Measurements from ENCODE around the gene KPNA6. TPM values are rescaled to one million over a fixed set of nuclear protein-coding genes. Genes with fewer than 3 reads are reported as not detected.
"Not testable (repeated sequence)": the region's sequence is repeated elsewhere in the genome, so short reads cannot be mapped to it uniquely, and the experiment has no call there.

Gene KPNA6
- 10 to 100 TPM; 61.8 to 77.1 TPM for total RNA-seq

DNA sequence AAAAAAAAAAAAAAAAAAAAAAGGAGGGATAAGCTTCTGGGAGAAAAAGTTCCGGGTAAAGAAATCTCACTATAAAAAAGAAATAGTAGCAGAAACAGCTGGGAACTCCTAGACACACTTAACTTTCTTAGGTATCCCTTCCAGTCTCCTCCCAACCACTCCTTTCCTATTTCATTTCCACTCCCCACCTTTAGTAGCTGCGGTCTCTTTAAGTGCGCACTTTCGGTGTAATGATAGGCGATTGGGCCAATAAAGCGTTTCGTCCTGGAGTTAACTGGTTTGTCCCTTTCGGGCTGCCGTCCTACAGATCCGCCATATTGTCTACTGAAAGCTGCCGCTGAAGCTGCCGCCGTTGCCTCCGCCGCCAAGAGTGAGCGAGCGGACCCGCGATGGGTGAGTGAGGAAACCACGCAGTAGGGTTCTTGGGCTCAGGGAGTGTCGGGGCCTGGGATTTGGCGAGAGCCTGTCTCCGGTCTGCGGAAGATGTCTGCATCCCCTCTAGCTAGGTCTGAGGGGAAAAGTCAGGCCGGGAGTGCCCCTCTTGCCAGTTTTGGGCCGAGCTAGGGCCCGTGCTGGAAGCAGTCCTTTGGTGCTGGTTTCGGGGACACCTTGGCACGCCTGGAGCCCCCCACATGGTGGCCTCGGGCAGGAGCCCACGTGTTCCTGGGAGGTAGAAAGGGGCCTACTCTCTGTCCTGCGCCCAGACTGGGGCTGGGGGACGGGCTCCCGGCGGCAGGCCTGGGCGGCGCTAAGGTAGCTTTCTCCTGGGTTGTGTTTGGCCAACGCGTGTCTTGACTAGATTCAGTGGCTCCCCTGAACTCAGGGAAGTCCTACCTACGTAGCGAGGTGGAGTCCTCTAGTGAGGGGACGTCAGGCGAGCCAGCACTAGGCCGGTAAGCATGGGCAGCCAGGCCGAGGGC lies at the start of gene KPNA6:
Gene KPNA6, plus strand, starts transcription at position 315 of the 920 bp plus-strand sequence. Its CDS starts 75 bp downstream, at position 390.
- ATAC-seq (replicated peaks): peak; percentile 83
- Mint-ChIP-seq H3K27ac (peak within 1 kb of the TSS; percentile 98), H3K27me3 (no peaks in the 10 kb centered on the region), H3K4me1 (peaks cover 29% of the 10 kb centered on the region), H3K4me3 (peak within 1 kb of the TSS; percentile 96), H3K36me3 (ENCODE audit: low read depth) (peaks cover 33% of the 10 kb centered on the region), H3K9me3 (no peaks in the 10 kb centered on the region)

GRCh38 chr1:32060914-32061313 lies 46.9 kb upstream of the KPNA6 start:
- Mint-ChIP-seq H3K4me1 (no peaks in the 10 kb centered on the region), H3K27me3 (no peaks in the 10 kb centered on the region), H3K9me3 (no peaks in the 10 kb centered on the region), H3K27ac (peak overlapping the region; percentile 62), H3K4me3 (no peak overlapping the region), H3K36me3 (ENCODE audit: low read depth) (peaks cover 67% of the 10 kb centered on the region)
- ATAC-seq (replicated peaks): no peak

DNA sequence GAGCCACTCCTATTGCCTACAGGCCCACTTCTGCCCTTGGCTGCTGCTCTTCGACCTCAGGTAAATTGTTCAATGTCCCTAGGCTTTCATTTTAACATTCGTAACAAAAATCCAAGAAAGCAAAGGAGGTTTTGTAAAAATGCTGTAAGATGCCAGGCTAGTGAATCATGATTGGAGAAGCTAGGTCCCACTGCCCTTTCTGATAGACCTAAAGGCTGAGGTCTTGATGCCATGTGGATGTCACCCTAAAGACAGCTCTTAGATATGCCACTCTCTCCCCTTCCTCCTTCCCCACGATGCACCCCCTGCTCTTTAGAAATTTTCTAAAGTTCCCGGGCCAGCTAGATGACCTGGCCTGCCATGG lies 45.0 kb upstream of the KPNA6 start:
- peak overlapping the region; percentile 16 for H3K27ac Mint-ChIP-seq

DNA sequence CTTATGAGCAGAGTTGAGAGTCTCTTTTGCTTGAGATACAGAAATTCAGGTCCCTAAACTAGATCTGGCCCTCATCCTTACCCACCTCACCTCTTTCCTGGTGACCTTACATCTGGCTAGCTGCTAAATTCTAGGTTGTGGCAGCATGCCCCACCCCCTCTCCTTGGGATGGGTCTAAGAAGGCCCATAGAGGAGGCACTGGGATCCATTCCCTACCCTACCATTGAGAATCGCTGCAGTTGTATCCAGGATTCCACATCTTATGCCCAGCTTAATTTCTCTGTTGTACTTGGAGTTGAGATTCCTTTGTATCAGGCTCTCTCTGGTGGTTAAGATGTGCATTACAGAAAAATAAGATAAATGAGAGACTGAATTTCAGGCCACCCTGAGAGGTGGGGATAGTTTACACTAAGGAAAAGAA lies 44.6 kb upstream of the KPNA6 start:
- Mint-ChIP-seq H3K27ac (peak overlapping the region; percentile 16), H3K4me1 (no peaks in the 10 kb centered on the region), H3K4me3 (no peak overlapping the region), H3K36me3 (ENCODE audit: low read depth) (peaks cover 48% of the 10 kb centered on the region), H3K27me3 (no peaks in the 10 kb centered on the region), H3K9me3 (no peaks in the 10 kb centered on the region)
- ATAC-seq (replicated peaks): peak; percentile 34

More for the DNA sequence above, 45.0 kb upstream of the KPNA6 start:
- Mint-ChIP-seq H3K4me3 (no peak overlapping the region), H3K4me1 (no peaks in the 10 kb centered on the region), H3K27me3 (no peaks in the 10 kb centered on the region), H3K9me3 (no peaks in the 10 kb centered on the region), H3K36me3 (ENCODE audit: low read depth) (peaks cover 52% of the 10 kb centered on the region)
- no peak for ATAC-seq (replicated peaks)

DNA sequence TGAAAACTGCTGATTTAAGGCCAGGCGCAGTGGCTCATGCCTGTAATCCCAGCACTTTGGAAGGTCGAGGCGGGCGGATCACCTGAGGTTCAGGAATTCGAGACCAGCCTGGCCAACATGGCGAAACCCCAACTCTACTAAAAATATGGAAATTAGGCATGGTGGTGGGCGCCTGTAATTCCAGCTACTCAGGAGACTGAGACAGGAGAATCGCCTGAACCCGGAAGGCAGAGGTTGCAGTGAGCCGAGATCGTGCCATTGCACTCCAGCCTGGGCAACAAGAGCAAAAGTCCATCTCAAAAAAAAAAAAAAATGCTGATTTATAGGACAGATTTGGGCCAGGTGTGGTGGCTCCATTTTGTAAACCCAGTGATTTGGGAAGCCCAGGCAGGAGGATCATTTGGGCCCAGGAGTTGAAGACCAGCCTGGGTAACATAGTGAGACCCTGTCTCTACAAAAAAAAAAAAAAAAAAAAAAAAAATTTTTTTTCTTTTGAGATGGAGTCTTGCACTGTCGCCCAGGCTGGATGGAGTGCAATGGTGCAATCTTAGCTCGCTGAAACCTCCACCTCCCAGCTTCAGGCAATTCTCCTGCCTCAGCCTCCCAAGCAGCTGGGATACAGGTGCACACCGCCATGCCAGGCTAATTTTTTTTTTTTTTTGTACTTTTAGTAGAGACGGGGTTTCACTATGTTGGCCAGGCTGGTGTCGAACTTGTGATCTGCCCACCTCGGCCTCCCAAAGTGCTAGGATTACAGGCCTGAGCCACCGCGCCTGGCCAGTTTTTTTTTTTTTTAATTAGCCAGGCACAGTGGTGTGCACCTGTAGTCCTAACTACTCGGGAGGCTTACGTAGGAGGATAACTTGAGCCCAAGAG lies 42.0 kb upstream of the KPNA6 start:
- peak; percentile 39 for ATAC-seq (replicated peaks)
- not testable (repeated sequence) for H3K9me3 Mint-ChIP-seq, H3K27me3 Mint-ChIP-seq, H3K4me3 Mint-ChIP-seq, H3K27ac Mint-ChIP-seq, H3K4me1 Mint-ChIP-seq
- peaks cover 22% of the 10 kb centered on the region for H3K36me3 Mint-ChIP-seq (ENCODE audit: low read depth)

DNA sequence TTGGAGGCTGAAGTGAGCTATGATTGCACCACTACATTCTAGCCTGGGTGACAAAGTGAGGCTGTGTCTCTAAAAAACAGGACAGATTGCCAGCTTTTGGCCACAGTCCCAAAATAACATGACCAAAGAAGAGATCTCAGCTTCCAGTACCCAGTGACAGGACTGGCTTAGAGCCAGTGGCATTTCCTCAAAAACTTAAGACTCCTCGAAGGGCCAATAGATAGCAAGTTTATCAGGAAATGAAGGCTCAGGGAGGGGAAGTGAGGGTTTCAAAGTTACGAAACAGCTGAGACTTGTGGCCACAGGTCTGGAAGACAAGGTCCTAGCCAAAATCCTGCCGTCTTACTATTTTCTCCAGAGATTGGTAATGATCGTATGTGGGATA lies 41.4 kb upstream of the KPNA6 start:
- Mint-ChIP-seq H3K4me1 (no peaks in the 10 kb centered on the region), H3K36me3 (ENCODE audit: low read depth) (peaks cover 16% of the 10 kb centered on the region), H3K27ac (no peak overlapping the region), H3K27me3 (no peaks in the 10 kb centered on the region), H3K9me3 (no peaks in the 10 kb centered on the region), H3K4me3 (no peak overlapping the region)
- peak; percentile 38 for ATAC-seq (replicated peaks)

GRCh38 chr1:32068957-32069588 lies 38.8 kb upstream of the KPNA6 start:
- ATAC-seq (replicated peaks): no peak
- H3K36me3 Mint-ChIP-seq (ENCODE audit: low read depth): peaks cover 16% of the 10 kb centered on the region
- H3K27me3 Mint-ChIP-seq: no peaks in the 10 kb centered on the region
- H3K9me3 Mint-ChIP-seq: no peaks in the 10 kb centered on the region
- H3K4me1 Mint-ChIP-seq: peaks cover 15% of the 10 kb centered on the region
- H3K4me3 Mint-ChIP-seq: no peak overlapping the region
- no peak overlapping the region for H3K27ac Mint-ChIP-seq

GRCh38 chr1:32071758-32072621 lies 35.9 kb upstream of the KPNA6 start:
- H3K27ac Mint-ChIP-seq: peak overlapping the region; percentile 89
- H3K4me1 Mint-ChIP-seq: peaks cover 21% of the 10 kb centered on the region
- H3K4me3 Mint-ChIP-seq: peak overlapping the region; percentile 89
- peaks cover 37% of the 10 kb centered on the region for H3K36me3 Mint-ChIP-seq (ENCODE audit: low read depth)
- no peaks in the 10 kb centered on the region for H3K27me3 Mint-ChIP-seq
- no peaks in the 10 kb centered on the region for H3K9me3 Mint-ChIP-seq
- peak; percentile 66 for ATAC-seq (replicated peaks)

- Mint-ChIP-seq H3K9me3 (no peaks in the 10 kb centered on the region), H3K4me1 (peaks cover 29% of the 10 kb centered on the region), H3K27ac (peak within 1 kb of the TSS; percentile 89), H3K27me3 (no peaks in the 10 kb centered on the region), H3K4me3 (peak within 1 kb of the TSS; percentile 89), H3K36me3 (ENCODE audit: low read depth) (peaks cover 44% of the 10 kb centered on the region)
- peak; percentile 88 for ATAC-seq (replicated peaks)
Measured at GRCh38 chr1:32072622-32073298, 35.1 kb upstream of the KPNA6 start, which contains the start of gene TMEM39B. TSS of gene TMEM39B (plus strand) at chr1:32072939. CDS start at chr1:32073048, 109 bp downstream.

DNA sequence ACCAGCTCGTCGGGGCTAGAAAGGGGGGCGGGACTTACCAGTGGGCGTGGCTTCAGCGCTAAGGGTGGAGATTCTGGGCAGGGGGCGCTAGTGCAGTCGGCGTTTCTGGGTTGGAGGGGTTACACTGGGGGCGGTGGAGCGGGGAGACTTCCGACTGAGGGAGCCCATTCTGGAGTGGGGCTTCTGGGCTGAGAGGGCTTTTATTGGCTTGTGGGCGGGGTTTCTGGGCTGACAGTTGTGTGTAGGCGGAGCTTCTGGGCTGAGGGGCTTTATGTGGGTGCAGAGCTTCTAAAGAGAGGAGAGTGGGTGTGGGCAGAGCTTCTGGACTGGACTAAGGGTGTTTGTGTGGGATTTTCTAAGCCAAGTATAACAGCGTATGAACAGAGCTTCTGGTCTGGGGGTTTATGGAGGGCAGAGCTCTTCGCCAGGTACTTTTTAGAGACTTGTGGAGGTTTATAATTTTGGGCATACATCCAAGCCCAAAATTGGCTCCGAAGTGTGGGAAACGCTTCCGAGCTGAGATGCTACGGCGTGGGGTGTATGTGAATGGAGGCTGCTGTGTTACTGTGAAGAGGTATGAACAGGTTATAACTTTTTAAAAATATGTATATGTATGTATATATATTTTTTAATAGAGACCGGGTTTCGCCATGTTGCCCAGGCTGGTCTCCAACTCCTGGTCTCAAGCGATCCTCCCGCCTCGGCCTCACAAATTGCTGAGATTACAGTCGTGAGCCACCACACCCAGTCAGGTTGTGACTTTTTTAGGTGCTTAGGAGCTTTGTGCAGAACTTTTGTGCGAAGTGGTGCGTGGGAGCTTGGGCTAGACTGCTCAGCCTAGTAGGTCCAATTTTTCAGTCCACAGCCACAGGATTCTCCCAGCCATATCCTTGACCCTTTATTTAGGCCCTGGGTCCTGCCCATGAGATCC lies 34.3 kb upstream of the KPNA6 start:
- ATAC-seq (replicated peaks): no peak
- H3K27ac Mint-ChIP-seq: peak overlapping the region; percentile 89
- H3K27me3 Mint-ChIP-seq: no peaks in the 10 kb centered on the region
- no peaks in the 10 kb centered on the region for H3K9me3 Mint-ChIP-seq
- peak overlapping the region; percentile 89 for H3K4me3 Mint-ChIP-seq
- peaks cover 29% of the 10 kb centered on the region for H3K4me1 Mint-ChIP-seq
- peaks cover 52% of the 10 kb centered on the region for H3K36me3 Mint-ChIP-seq (ENCODE audit: low read depth)

DNA sequence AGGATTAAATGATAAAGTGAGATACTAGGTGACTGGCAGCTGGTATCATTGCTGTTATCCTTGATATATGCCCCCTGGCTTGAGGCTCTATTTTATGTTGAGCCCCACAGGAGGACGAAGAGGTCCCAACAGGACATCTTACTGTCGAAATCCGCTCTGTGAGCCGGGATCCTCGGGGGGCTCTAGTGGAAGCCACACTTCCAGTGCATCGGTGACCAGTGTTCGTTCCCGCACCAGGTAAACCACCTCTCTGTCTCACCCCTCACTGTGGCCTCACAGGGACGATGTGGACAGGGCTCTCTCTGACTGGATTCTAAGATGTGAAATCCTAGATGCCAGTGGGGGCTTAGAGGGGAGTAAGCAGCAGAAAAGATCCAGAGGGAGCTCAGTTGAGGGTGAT lies 33.0 kb upstream of the KPNA6 start:
- Mint-ChIP-seq H3K27me3 (no peaks in the 10 kb centered on the region), H3K4me3 (peak overlapping the region; percentile 89), H3K4me1 (peaks cover 29% of the 10 kb centered on the region), H3K36me3 (ENCODE audit: low read depth) (peaks cover 65% of the 10 kb centered on the region), H3K27ac (peak overlapping the region; percentile 89), H3K9me3 (no peaks in the 10 kb centered on the region)
- ATAC-seq (replicated peaks): no peak

- Mint-ChIP-seq H3K36me3 (ENCODE audit: low read depth) (peaks cover 83% of the 10 kb centered on the region), H3K27ac (peak overlapping the region; percentile 64), H3K9me3 (no peaks in the 10 kb centered on the region), H3K4me1 (peaks cover 20% of the 10 kb centered on the region), H3K27me3 (no peaks in the 10 kb centered on the region), H3K4me3 (no peak overlapping the region)
- no peak for ATAC-seq (replicated peaks)
Measured at GRCh38 chr1:32077451-32077850, 30.4 kb upstream of the KPNA6 start.
